K562 (cell line): Measurements from ENCODE around the gene SNRPD2. TPM values are rescaled to one million over a fixed set of nuclear protein-coding genes. Genes with fewer than 3 reads are reported as not detected.
"Not testable (repeated sequence)": the region's sequence is repeated elsewhere in the genome, so short reads cannot be mapped to it uniquely, and the experiment has no call there.

Source experiments
- CEBPG ChIP-seq, 3 experiments: fragments of 200-800 bp in 1 of 3; sonication (Bioruptor generic) in 1 of 3; sonication (generic) in 1 of 3; formaldehyde crosslinking in 1 of 3; IDR thresholded peaks in 2 of 3; conservative IDR thresholded peaks in 1 of 3; 2 replicates each; pipeline versions ENCODE4 v1.6.1 to v1.8.0; 2016 to 2022; ENCODE audit warnings: missing compliant biosample characterization in 2 of 3, missing genetic modification characterization in 2 of 3, mild to moderate bottlenecking in 1 of 3, missing genetic modification reagents in 1 of 3
- JUND ChIP-seq, 2 experiments: IDR thresholded peaks; 2 replicates in 1 of 2; 3 replicates in 1 of 2; pipeline ENCODE4 v1.6.1; 2011; ENCODE audit warnings: borderline replicate concordance in 2 of 2, low read depth in 2 of 2, low read length in 2 of 2, improper control_type of control experiment in 1 of 2, missing biosample characterization in 1 of 2, missing genetic modification characterization in 1 of 2, missing genetic modification reagents in 1 of 2
- KDM1A ChIP-seq, 2 experiments: fragments of 450-650 bp; IDR thresholded peaks; 2 replicates each; pipeline ENCODE4 v1.6.1; 2016; ENCODE audit warnings: mild to moderate bottlenecking in 2 of 2
- RBFOX2 ChIP-seq: fragments of 200-400 bp; formaldehyde crosslinking; IDR thresholded peaks from 2 replicates; pipeline ENCODE4 v1.6.1; 2017; ENCODE audit warnings: low read depth, mild to moderate bottlenecking, low read length, moderate library complexity
- ZNF384 ChIP-seq: IDR thresholded peaks from 2 replicates; pipeline ENCODE4 v1.6.1; 2012; ENCODE audit warnings: low read depth, low read length, improper control_type of control experiment
- polyA plus RNA-seq, 8 experiments: library from polyadenylated mRNA; depleted of rRNA in 4 of 8; stranded (reverse) in 5 of 8; unstranded in 3 of 8; fragments of >200 nt; fragmentation: Nextera tagmentation in 2 of 8; fragmentation: Illumina TruSeq in 1 of 8; extraction: Ambion mirVana in 2 of 8; extraction: Trizol in 1 of 8; gene quantifications; 2 replicates each; pipeline versions ENCODE4 v1.2.1 to v1.2.3, GENCODE V29; 2011 to 2014; ENCODE audit warnings: inconsistent platforms in 1 of 8, missing spikeins in 1 of 8
- total RNA-seq, 7 experiments: library from RNA; depleted of rRNA in 6 of 7; stranded (reverse); fragments of >200 nt in 6 of 7; fragmentation: Illumina TruSeq in 2 of 7; extraction: Trizol in 2 of 7; gene quantifications; 2 replicates each; pipeline versions ENCODE4 v1.2.1 to v1.2.3, GENCODE V29; 2011 to 2021; ENCODE audit warnings: low replicate concordance in 1 of 7
- TF ChIP-seq, protein P1 (sequence below), 2 experiments: fragments of 450-650 bp in 1 of 2; sonication (generic) in 1 of 2; formaldehyde crosslinking in 1 of 2; IDR thresholded peaks in 1 of 2; conservative IDR thresholded peaks in 1 of 2; 2 replicates each; pipeline versions ENCODE4 v1.6.1 to v1.8.1; 2016 to 2023; ENCODE audit warnings: mild to moderate bottlenecking in 2 of 2, moderate library complexity in 2 of 2, inconsistent platforms in 1 of 2, missing genetic modification reagents in 1 of 2
- TF ChIP-seq, protein P2 (sequence below): sonication (generic); formaldehyde crosslinking; IDR thresholded peaks from 2 replicates; pipeline ENCODE4 v1.9.0; 2022; ENCODE audit warnings: mild to moderate bottlenecking, missing genetic modification reagents

The SNRPD2 gene
- total and polyA plus RNA-seq, 9 of the 15 experiments (the other 6 are each of a cell fraction or from before 2014, with no cell fraction given) = 728 to 4,411 (median 1,029) TPM

DNA sequence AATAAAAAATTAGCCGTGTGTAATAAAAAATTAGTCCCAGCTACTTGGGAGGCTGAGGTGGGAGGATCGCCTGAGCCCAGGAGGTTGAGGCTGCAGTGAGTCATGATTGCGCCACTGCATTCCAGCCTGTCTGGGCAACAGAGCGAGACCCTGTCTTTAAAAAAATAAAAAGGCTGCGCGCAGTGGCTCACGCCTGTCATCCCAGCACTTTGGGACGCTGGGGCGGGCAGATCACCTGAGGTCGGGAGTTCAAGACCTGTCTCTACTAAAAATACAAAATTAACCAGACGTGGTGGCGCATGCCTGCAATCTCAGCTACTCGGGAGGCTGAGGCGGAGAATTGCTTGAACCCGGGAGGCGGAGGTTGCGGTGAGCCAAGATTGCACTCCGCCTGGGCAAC, 36.9 kb upstream of the SNRPD2 start (continued):
- TF ChIP-seq, protein P1, sequence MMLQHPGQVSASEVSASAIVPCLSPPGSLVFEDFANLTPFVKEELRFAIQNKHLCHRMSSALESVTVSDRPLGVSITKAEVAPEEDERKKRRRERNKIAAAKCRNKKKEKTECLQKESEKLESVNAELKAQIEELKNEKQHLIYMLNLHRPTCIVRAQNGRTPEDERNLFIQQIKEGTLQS (IDR thresholded peaks at IDR 0.05) = peak; percentile 84
- TF ChIP-seq, protein P1 (CRISPR knock-in tag; conservative IDR thresholded peaks at IDR 0.05) = 0 out of 2 replicates have a peak, but pooled peaks have one; percentile 58
- TF ChIP-seq RBFOX2 = 0 out of 2 replicates have a peak, but pooled peaks have one; percentile 15
- TF ChIP-seq, protein P2, sequence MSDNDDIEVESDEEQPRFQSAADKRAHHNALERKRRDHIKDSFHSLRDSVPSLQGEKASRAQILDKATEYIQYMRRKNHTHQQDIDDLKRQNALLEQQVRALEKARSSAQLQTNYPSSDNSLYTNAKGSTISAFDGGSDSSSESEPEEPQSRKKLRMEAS (CRISPR knock-in tag) = 0 out of 2 replicates have a peak, but pooled peaks have one; percentile 15
- TF ChIP-seq ZNF384 = 0 out of 2 replicates have a peak, but pooled peaks have one; percentile 28
- peak; percentile 70; the same call in 1 of the 2 replicates for TF ChIP-seq CEBPG (CRISPR knock-in tag; IDR thresholded peaks at IDR 0.05)
- TF ChIP-seq CEBPG (tag; conservative IDR thresholded peaks at IDR 0.05 in 1 of 2, IDR thresholded peaks at IDR 0.05 in 1 of 2) = 0 out of 4 replicates have a peak, but pooled peaks of 1 of the 2 experiments have one; percentile 19
- peak; percentile 47 for TF ChIP-seq JUND (IDR thresholded peaks at IDR 0.05; ENCODE audit: borderline replicate concordance, low read depth, low read length)
- TF ChIP-seq JUND (tag; IDR thresholded peaks at IDR 0.05; ENCODE audit: borderline replicate concordance, low read depth, low read length) = not testable (repeated sequence)
- TF ChIP-seq KDM1A (IDR thresholded peaks at IDR 0.05) = peak; percentile 46 to 52; a peak in 2 of 4 replicates
